ENCODE data around the gene GNG7.
"Not testable (repeated sequence)": the region's sequence is repeated elsewhere in the genome, so short reads cannot be mapped to it uniquely, and the experiment has no call there.

Gene GNG7

GRCh38 chr19:2556221-2557092 is 146.0 kb downstream of the GNG7 start:
- in situ Hi-C loops (cut with HindIII; ENCODE audit: low sequenced_read_pairs), result no loop called here

GRCh38 chr19:2555422-2556220 is 146.9 kb downstream of the GNG7 start:
- in situ Hi-C loops (cut with HindIII; ENCODE audit: low sequenced_read_pairs), result no loop called here

GRCh38 chr19:2554856-2555255 is 147.6 kb downstream of the GNG7 start:
- in situ Hi-C loops (cut with HindIII; ENCODE audit: low sequenced_read_pairs), result no loop called here

GRCh38 chr19:2553510-2553909 is 149.0 kb downstream of the GNG7 start:
- in situ Hi-C loops (cut with HindIII; ENCODE audit: low sequenced_read_pairs), result no loop called here

- in situ Hi-C loops (cut with HindIII; ENCODE audit: low sequenced_read_pairs), result no loop called here
Measured at GRCh38 chr19:2552859-2553258, 149.6 kb downstream of the GNG7 start.

- in situ Hi-C loops (cut with HindIII; ENCODE audit: low sequenced_read_pairs), result no loop called here
Measured at GRCh38 chr19:2551864-2552185, 150.7 kb downstream of the GNG7 start.

GRCh38 chr19:2551172-2551863 is 151.2 kb downstream of the GNG7 start:
- in situ Hi-C loops (cut with HindIII; ENCODE audit: low sequenced_read_pairs), result no loop called here

- in situ Hi-C loops (cut with HindIII; ENCODE audit: low sequenced_read_pairs), result no loop called here
Measured at GRCh38 chr19:2550431-2551171, 151.9 kb downstream of the GNG7 start.

- in situ Hi-C loops (cut with HindIII; ENCODE audit: low sequenced_read_pairs), result no loop called here
Measured at GRCh38 chr19:2549701-2550191, 152.7 kb downstream of the GNG7 start.

- in situ Hi-C loops (cut with HindIII; ENCODE audit: low sequenced_read_pairs), result no loop called here
Measured at GRCh38 chr19:2548966-2549365, 153.5 kb downstream of the GNG7 start.

GRCh38 chr19:2547721-2548120 is 154.8 kb downstream of the GNG7 start:
- in situ Hi-C loops (cut with HindIII; ENCODE audit: low sequenced_read_pairs), result no loop called here

- in situ Hi-C loops (cut with HindIII; ENCODE audit: low sequenced_read_pairs), result no loop called here
Measured at GRCh38 chr19:2547033-2547680, 155.3 kb downstream of the GNG7 start.

GRCh38 chr19:2546128-2547032 is 156.1 kb downstream of the GNG7 start:
- in situ Hi-C loops (cut with HindIII; ENCODE audit: low sequenced_read_pairs), result no loop called here

GRCh38 chr19:2545416-2546127 is 156.9 kb downstream of the GNG7 start:
- in situ Hi-C loops (cut with HindIII; ENCODE audit: low sequenced_read_pairs), result not testable (repeated sequence)

- in situ Hi-C loops (cut with HindIII; ENCODE audit: low sequenced_read_pairs), result no loop called here
Measured at GRCh38 chr19:2544576-2545415, 157.7 kb downstream of the GNG7 start.

GRCh38 chr19:2543463-2544442 is 158.7 kb downstream of the GNG7 start:
- in situ Hi-C loops (cut with HindIII; ENCODE audit: low sequenced_read_pairs), result no loop called here
